Measurements from ENCODE around the gene PCDHA5.

GRCh38 chr5:140796718-140797095 lies 24.7 kb upstream of the PCDHA5 start:
- TF ChIP-seq CTCF (IDR thresholded peaks at IDR 0.05) (no peak), EZH2 (IDR thresholded peaks at IDR 0.05; ENCODE audit: borderline replicate concordance, insufficient read depth, low read depth, low read length, poor library complexity, severe bottlenecking) (no peak)
